ENCODE data around the gene ELMO1.

DNA sequence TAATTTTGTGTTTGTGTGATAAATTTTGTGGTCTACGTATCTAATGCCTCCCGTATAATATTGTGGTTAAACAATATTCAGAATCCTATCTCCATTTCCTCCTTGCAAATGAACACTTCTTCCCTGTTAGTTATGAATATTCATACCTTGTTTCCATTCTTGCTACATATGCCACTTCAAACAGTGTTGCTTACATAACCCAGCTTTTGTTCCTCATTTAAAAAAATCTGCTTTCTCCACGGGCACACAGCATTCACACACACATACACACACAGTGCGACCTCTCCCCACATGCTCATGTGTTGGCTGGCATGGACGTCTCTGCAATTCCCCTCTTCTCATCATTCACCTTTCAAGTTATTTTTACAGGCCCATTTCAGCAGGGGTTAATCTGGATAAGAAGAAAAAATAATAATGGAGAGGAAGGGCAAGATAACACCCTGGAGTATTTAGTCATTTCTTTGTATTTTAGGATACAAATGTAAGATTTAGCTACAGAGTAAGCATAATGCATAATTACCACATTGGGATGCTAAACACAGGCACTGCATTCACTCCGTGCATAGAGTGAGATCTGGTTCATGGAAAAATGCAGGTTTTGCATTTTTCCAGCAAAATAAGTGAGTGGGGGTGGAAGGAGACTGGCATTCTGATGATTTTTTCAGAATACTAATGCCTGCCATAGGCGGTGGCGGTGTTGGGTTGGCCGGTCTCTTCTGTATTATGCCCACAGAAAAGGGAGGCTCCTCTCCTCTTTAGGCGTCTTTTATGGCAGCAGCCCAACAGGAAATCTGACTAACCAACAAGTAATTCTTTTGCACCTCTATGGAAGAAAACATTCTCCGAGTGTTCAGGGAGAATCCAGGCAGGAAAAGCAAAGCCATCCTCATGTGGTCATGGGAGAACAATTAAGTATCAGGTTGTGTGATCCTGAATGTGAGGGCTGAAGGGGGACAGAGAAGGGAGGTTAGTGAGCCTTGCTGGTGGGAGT is 31.7 kb upstream of the ELMO1 start:
- TF ChIP-seq CTCF (IDR thresholded peaks at IDR 0.05), result no peak
- TF ChIP-seq POLR2A (IDR thresholded peaks at IDR 0.05), result no peak

All from ovary (tissue), 3 donors.